Stomach (tissue), 9 donors: Measurements from ENCODE around the gene CRTAC1. TPM values are rescaled to one million over a fixed set of nuclear protein-coding genes. Genes with fewer than 3 reads are reported as not detected.

Source experiments
- DNase-seq, 2 donors: peaks; one replicate each; pipeline versions ENCODE4 v3.0.0 to v3.0.0-alpha.2; 2013 to 2019
- H3K27ac ChIP-seq, 5 donors: fragments of 200-600 bp in 4 of 5; sonication (generic) in 4 of 5; one replicate each; pipeline ENCODE4 v1.5.1; 2013 to 2019; ENCODE audit warnings: mild to moderate bottlenecking in 1 of 5, moderate library complexity in 1 of 5
- H3K27me3 ChIP-seq, 3 donors: fragments of 200-600 bp; sonication (generic); one replicate each; pipeline ENCODE4 v1.5.1; 2017 to 2019; ENCODE audit warnings: mixed run types in 1 of 3
- H3K36me3 ChIP-seq, 4 donors: fragments of 200-600 bp; sonication (generic); 1 replicate in 3 of 4; 2 replicates in 1 of 4; pipeline ENCODE4 v1.5.1; 2016 to 2019
- H3K4me1 ChIP-seq, 4 donors: fragments of 200-600 bp; sonication (generic); one replicate each; pipeline ENCODE4 v1.5.1; 2016 to 2019
- H3K4me3 ChIP-seq, 4 donors: fragments of 200-600 bp; sonication (generic) in 3 of 4; one replicate each; pipeline ENCODE4 v1.5.1; 2016 to 2019; ENCODE audit warnings: mild to moderate bottlenecking in 1 of 4
- H3K9me3 ChIP-seq, 4 donors: fragments of 200-600 bp; sonication (generic); one replicate each; pipeline ENCODE4 v1.5.1; 2016 to 2019
- CTCF ChIP-seq, 7 experiments: fragments of 450-650 bp in 4 of 7; fragments of 200-600 bp in 3 of 7; sonication (generic) in 3 of 7; IDR thresholded peaks; one replicate each; pipeline ENCODE4 v1.5.1; 2016 to 2019; ENCODE audit warnings: antibody characterized with exemption in 7 of 7, control low read depth in 2 of 7, mild to moderate bottlenecking in 1 of 7
- EP300 ChIP-seq: sonication (generic); formaldehyde crosslinking; IDR thresholded peaks from one replicate; pipeline ENCODE4 v1.6.1; 2017; ENCODE audit warnings: antibody characterized with exemption
- POLR2A ChIP-seq, 4 donors: fragments of 450-650 bp; IDR thresholded peaks; one replicate each; pipeline ENCODE4 v1.6.1; 2016; ENCODE audit warnings: antibody characterized with exemption in 4 of 4, control low read depth in 2 of 4, mild to moderate bottlenecking in 1 of 4, moderate library complexity in 1 of 4
- POLR2AphosphoS5 ChIP-seq, 3 donors: sonication (generic); formaldehyde crosslinking; IDR thresholded peaks; one replicate each; pipeline ENCODE4 v1.6.1; 2016; ENCODE audit warnings: antibody characterized with exemption in 3 of 3
- WGBS, 5 donors: extraction: QIAGEN DNeasy Blood & Tissue Kit in 3 of 5; methylation state at CpG; one replicate each; pipeline versions ENCODE4 v1.1.5 to v1.1.7; 2013 to 2018; 5-methylcytosine and 5-hydroxymethylcytosine counted together
- intact Hi-C: fragments of 100-400 bp; cut with DNase I; formaldehyde crosslinking; loops from one replicate; pipeline ENCODE4 v1.15.1; 2023; ENCODE audit warnings: low total_unique reads
- polyA plus RNA-seq, 3 donors: library from polyadenylated mRNA; stranded (reverse); fragments of 200-250 nt; gene quantifications; one replicate each; pipeline ENCODE4 v1.2.3, GENCODE V29; 2013
- total RNA-seq, 5 donors: library from RNA; depleted of rRNA; stranded (reverse); fragments of >200 nt; gene quantifications; one replicate each; pipeline versions ENCODE4 v1.1.0 to v1.2.3, GENCODE V29; 2014 to 2016
- donor health status: healthy with polysubstance abuse.
- donor health status: Bipolar disorder and iron deficiency.
- donor health status: healthy.

Gene CRTAC1
- total and polyA plus RNA-seq, 8 donors = 0.06 to 21.4 (median 0.77) TPM; not detected in 2

GRCh38 chr10:97894092-97894491 lies 136.3 kb downstream of the CRTAC1 start:
- intact Hi-C loops = no loop called here
- WGBS, 5 donors = 47 to 62% (median 56%) methylated on average over 3 of the region's 3 CpGs

GRCh38 chr10:97892939-97893338 lies 137.5 kb downstream of the CRTAC1 start:
- H3K27ac ChIP-seq = no peak overlapping the region
- no peaks in the 10 kb centered on the region for H3K9me3 ChIP-seq
- no peak overlapping the region for H3K4me3 ChIP-seq
- peaks cover 8 to 21% (median 17%) of the 10 kb centered on the region in 4 donors for H3K4me1 ChIP-seq
- DNase-seq = no peak
- TF ChIP-seq CTCF (IDR thresholded peaks at IDR 0.05) (no peak), POLR2AphosphoS5 (IDR thresholded peaks at IDR 0.05) (no peak), EP300 (no peak), POLR2A (IDR thresholded peaks at IDR 0.05) (no peak)
- intact Hi-C loops = no loop called here
- 76 to 87% (median 85%) methylated on average over 2 of the region's 2 CpGs for WGBS, 5 donors
- H3K36me3 ChIP-seq = no peaks in the 10 kb centered on the region
- H3K27me3 ChIP-seq = peaks cover 0 to 29% (median 0%) of the 10 kb centered on the region in 3 donors

More at GRCh38 chr10:97894092-97894491, 136.3 kb downstream of the CRTAC1 start:
- TF ChIP-seq CTCF (IDR thresholded peaks at IDR 0.05) (no peak), EP300 (no peak), POLR2AphosphoS5 (IDR thresholded peaks at IDR 0.05) (no peak), POLR2A (IDR thresholded peaks at IDR 0.05) (no peak)
- Histone ChIP-seq H3K27me3 (peaks cover 0 to 33% (median 0%) of the 10 kb centered on the region in 3 donors), H3K4me1 (peaks cover 2 to 17% (median 13%) of the 10 kb centered on the region in 4 donors), H3K9me3 (no peaks in the 10 kb centered on the region), H3K36me3 (no peaks in the 10 kb centered on the region), H3K27ac (no peak overlapping the region), H3K4me3 (no peak overlapping the region)
- no peak for DNase-seq

- Histone ChIP-seq H3K27me3 (peaks cover 0 to 29% (median 0%) of the 10 kb centered on the region in 3 donors), H3K9me3 (no peaks in the 10 kb centered on the region), H3K27ac (no peak overlapping the region), H3K4me1 (peaks cover 8 to 24% (median 19%) of the 10 kb centered on the region in 4 donors), H3K4me3 (no peak overlapping the region), H3K36me3 (no peaks in the 10 kb centered on the region)
- TF ChIP-seq POLR2A (IDR thresholded peaks at IDR 0.05) (no peak), CTCF (IDR thresholded peaks at IDR 0.05) (no peak), POLR2AphosphoS5 (IDR thresholded peaks at IDR 0.05) (no peak), EP300 (no peak)
- no peak for DNase-seq
- 56 to 79% (median 67%) methylated on average over 2 of the region's 2 CpGs for WGBS, 5 donors
- intact Hi-C loops = no loop called here
Measured at GRCh38 chr10:97892506-97892905, 137.9 kb downstream of the CRTAC1 start.

- no peaks in the 10 kb centered on the region for H3K9me3 ChIP-seq
- peak in 1 of 2 donors; percentile 37 for DNase-seq
- H3K4me3 ChIP-seq = no peak overlapping the region
- no peaks in the 10 kb centered on the region for H3K36me3 ChIP-seq
- no peak for TF ChIP-seq CTCF (IDR thresholded peaks at IDR 0.05)
- no peak for TF ChIP-seq POLR2AphosphoS5 (IDR thresholded peaks at IDR 0.05)
- TF ChIP-seq POLR2A (IDR thresholded peaks at IDR 0.05) = no peak
- TF ChIP-seq EP300 = no peak
- peaks cover 8 to 31% (median 20%) of the 10 kb centered on the region in 4 donors for H3K4me1 ChIP-seq
- peaks cover 0 to 23% (median 0%) of the 10 kb centered on the region in 3 donors for H3K27me3 ChIP-seq
- no peak overlapping the region for H3K27ac ChIP-seq
- 72 to 80% (median 77%) methylated on average over 13 to 17 of the region's 17 CpGs for WGBS, 5 donors
- intact Hi-C loops = no loop called here
Measured at GRCh38 chr10:97891497-97892167, 138.8 kb downstream of the CRTAC1 start.
